Suprapubic skin (tissue), 3 donors: Measurements from ENCODE around the gene NR2F2.

Experiments
- CTCF ChIP-seq, 2 donors: fragments of 200-600 bp in 1 of 2; fragments of 450-650 bp in 1 of 2; sonication (generic) in 1 of 2; IDR thresholded peaks; one replicate each; pipeline ENCODE4 v1.5.1; 2016 to 2019; ENCODE audit warnings: antibody characterized with exemption in 2 of 2, mild to moderate bottlenecking in 1 of 2, moderate library complexity in 1 of 2
- POLR2A ChIP-seq, 2 donors: fragments of 450-650 bp; IDR thresholded peaks; one replicate each; pipeline ENCODE4 v1.6.1; 2017; ENCODE audit warnings: antibody characterized with exemption in 2 of 2, mild to moderate bottlenecking in 2 of 2, moderate library complexity in 2 of 2

DNA sequence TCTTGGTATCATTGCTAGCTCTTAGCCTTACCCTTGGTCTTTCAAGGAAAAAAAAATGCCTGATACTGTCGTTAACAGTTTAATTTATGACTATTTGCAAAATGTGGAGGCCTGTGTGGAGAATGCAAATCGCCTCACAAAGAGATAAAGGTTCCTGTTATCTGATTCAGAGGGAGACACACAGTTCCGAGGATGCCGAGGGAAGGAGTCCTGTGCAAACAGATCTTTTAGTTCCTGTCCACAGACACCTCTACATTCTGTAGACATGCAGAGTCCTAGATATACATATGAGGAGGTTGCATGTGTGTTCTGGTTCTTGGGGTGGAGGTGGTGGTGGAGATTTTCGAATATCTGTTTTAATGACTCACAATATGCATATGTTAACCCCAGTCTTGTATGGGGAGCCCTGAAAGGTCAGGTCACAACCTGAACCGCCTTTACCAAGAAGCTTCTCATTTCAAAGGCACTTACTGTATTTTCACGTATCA, 5.7 kb downstream of the NR2F2 start:
- TF ChIP-seq CTCF (IDR thresholded peaks at IDR 0.05) = no peak
- TF ChIP-seq POLR2A (IDR thresholded peaks at IDR 0.05) = no peak
